ENCODE measurements around the gene FARS2.

Gene FARS2

DNA sequence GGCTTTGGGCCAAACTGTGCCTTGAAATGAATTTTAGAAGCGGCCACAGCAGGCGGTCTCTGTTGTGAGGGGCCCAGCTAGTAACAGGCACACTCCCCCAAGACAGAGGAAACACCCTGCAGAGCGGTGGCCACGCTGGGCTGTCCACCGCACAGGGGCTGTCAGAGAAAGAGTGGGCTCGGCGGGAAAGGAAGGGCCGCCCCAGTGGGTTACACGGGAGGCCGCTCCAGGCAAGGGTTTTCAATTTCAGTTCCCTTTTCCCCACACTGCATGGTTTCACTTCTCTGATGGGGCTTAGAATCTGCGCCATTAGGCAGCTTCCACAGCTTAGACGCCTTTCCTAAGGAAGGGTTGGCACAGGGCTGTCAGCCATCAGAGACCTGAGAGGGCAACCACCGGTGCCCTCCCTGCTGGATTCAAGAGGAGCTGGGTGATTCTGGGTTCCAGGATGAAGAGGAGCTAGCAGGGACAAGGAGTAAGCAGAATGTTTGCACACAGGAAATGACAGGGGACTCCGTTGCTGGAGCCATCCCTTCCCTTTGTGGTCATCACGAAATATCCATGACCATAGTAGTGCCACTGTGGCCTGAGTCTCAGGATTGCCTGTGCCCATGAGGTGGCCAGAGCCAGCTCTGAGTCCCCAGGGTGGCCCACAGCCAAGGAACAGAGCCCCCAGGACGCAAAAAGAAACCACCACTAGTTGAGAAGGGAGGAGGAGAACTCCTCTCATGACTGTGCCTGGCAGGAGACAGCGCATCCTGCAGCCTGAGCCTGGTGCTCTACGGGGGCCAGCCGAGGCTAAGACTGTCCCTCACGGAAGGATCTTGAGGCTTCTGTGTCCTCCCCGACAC lies 462.8 kb downstream of the FARS2 start:
- TF ChIP-seq, protein P1, sequence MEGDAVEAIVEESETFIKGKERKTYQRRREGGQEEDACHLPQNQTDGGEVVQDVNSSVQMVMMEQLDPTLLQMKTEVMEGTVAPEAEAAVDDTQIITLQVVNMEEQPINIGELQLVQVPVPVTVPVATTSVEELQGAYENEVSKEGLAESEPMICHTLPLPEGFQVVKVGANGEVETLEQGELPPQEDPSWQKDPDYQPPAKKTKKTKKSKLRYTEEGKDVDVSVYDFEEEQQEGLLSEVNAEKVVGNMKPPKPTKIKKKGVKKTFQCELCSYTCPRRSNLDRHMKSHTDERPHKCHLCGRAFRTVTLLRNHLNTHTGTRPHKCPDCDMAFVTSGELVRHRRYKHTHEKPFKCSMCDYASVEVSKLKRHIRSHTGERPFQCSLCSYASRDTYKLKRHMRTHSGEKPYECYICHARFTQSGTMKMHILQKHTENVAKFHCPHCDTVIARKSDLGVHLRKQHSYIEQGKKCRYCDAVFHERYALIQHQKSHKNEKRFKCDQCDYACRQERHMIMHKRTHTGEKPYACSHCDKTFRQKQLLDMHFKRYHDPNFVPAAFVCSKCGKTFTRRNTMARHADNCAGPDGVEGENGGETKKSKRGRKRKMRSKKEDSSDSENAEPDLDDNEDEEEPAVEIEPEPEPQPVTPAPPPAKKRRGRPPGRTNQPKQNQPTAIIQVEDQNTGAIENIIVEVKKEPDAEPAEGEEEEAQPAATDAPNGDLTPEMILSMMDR (IDR thresholded peaks at IDR 0.05; ENCODE audit: low read depth, low read length, missing control alignments) = no peak
- peak; percentile 55 for DNase-seq (ENCODE audit: low read depth)
- peak overlapping the region; percentile 49 for H3K4me3 ChIP-seq (ENCODE audit: low read depth, low read length)

- no peak for DNase-seq (ENCODE audit: low read depth)
- H3K4me3 ChIP-seq (ENCODE audit: low read depth, low read length) = no peak overlapping the region; the same call in 1 of the 2 replicates
- TF ChIP-seq, protein P1 (IDR thresholded peaks at IDR 0.05; ENCODE audit: low read depth, low read length, missing control alignments) = no peak
Measured at GRCh38 chr6:5724911-5725310, 463.6 kb downstream of the FARS2 start.

DNA sequence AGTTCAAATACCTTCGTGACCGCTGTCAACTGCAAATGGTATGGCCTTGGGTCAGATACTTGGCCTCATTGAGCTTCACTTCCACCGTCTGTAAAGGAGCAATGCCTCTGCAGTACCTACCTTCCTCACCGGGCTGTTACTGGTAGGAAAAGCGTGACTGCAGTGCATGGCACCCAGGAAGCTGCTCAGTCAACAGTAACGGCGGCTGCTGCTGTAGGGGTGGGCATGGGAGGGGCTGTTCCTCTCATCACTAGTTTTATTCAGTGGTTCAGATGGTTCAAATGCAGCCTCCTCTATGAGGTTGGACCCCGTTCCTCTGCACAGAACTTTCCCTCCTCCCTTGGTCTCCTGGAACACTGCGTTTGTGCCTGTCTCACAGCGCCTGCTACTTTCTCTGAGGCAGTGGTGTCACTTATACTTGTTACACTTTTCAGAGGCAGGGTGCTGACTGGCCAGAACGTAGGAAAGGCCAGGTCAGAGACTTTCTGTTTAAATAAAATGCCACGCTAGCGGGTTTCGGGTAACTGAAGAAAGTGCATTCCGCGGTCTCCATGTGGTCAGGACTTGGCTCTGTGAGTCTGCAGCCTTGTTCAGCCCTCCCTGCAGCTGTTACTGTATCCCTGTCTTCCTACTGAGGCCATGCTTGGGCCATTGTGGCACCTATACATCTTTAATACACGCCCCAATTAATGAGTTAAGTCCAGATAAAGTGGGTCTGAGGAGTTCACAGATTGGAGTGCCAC lies 465.8 kb downstream of the FARS2 start:
- H3K4me3 ChIP-seq (ENCODE audit: low read depth, low read length) = no peak overlapping the region
- no peak for DNase-seq (ENCODE audit: low read depth)
- TF ChIP-seq, protein P1 (IDR thresholded peaks at IDR 0.05; ENCODE audit: low read depth, low read length, missing control alignments) = no peak

DNA sequence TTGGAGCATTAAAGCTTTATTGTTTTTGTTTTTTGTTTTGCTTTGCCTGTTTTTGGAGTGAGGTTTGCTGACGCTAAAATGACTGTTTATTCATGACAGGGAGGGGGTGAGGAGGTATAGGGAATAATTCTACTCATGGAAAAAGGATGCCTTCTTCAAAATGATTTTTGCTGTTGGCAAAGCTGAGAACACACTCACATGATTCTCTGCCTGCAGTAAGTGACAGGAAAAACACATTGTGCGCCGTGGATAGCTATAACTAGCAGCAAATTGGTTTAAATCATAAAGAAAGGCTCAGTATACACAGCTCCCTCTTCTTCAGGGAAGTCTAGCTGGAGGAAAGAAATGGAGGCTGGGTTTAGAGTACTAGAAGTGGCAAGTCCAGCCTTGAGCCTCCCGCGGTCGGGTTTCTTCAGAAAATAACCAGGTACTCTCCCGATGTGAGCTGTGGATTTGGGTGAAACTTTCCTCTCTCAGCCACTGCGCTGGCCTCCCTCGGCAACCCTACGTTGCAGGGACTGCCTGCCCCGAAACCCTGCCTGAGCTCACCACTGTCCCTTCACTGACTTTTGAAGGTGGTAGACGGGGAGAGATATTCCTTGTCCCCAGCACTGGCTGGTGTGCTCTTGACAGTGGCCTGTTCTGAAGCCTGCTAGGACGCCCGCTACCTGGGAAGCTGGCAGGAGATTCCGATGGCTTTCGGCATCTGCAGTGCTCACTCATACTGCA lies 467.2 kb downstream of the FARS2 start:
- no peak overlapping the region for H3K4me3 ChIP-seq (ENCODE audit: low read depth, low read length)
- DNase-seq (ENCODE audit: low read depth) = no peak
- TF ChIP-seq, protein P1 (IDR thresholded peaks at IDR 0.05; ENCODE audit: low read depth, low read length, missing control alignments) = no peak

- DNase-seq (ENCODE audit: low read depth) = no peak
- no peak overlapping the region for H3K4me3 ChIP-seq (ENCODE audit: low read depth, low read length)
- TF ChIP-seq, protein P1 (IDR thresholded peaks at IDR 0.05; ENCODE audit: low read depth, low read length, missing control alignments) = no peak
Measured at GRCh38 chr6:5729080-5729434, 467.7 kb downstream of the FARS2 start.

DNA sequence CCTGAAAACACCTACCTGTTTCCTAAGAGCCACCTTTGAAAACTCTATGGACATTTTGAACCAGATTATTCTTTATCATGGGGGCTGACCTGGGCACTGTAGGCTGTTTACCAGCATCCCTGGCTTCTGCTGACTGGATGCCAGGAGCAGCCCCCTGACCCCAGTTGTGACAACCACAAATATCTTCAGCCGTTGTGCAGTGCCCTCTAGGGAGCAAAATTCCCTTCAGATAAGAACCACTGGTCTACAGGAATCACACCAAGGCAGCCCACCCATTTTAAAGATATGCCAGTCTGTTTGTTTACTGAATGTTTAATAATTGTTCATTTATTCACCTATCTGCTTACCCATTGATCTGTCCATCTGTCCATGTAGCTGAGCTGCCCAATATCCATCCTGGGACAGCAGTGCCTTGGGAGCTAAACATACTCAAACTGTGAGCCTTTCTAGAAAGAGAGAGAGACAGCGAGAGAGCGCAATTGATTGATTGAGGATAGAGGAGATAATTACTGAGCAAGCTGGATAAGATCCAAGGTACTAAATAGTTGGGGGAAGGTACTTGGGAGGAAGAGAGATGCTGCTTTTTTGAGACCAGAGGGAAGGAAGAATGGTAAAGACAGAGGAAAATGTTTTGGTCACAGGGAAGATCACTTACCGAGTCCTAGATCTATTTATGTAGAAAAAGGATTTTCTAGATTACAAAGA lies 468.7 kb downstream of the FARS2 start:
- TF ChIP-seq, protein P1 (IDR thresholded peaks at IDR 0.05; ENCODE audit: low read depth, low read length, missing control alignments) = no peak
- no peak for DNase-seq (ENCODE audit: low read depth)
- H3K4me3 ChIP-seq (ENCODE audit: low read depth, low read length) = no peak overlapping the region

Data from GM12864 (cell line).